KMS-11 (cell line): Measurements from ENCODE around the gene AASDHPPT.

Source experiments
- H2AFZ ChIP-seq: fragments of 200-600 bp; sonication (generic); 2 replicates; pipeline ENCODE4 v1.6.1; 2016; ENCODE audit warnings: antibody characterized with exemption, mixed run types, low read depth
- H3K27ac ChIP-seq: fragments of 200-600 bp; sonication (generic); 2 replicates; pipeline ENCODE4 v1.6.1; 2016; ENCODE audit warnings: mild to moderate bottlenecking, mixed run types
- H3K27me3 ChIP-seq: fragments of 200-600 bp; sonication (generic); 2 replicates; pipeline ENCODE4 v1.6.1; 2017; ENCODE audit warnings: mild to moderate bottlenecking, low read depth, mixed run types, moderate library complexity; ENCODE audit not compliant: insufficient read depth
- H3K36me3 ChIP-seq: fragments of 200-600 bp; sonication (generic); 2 replicates; pipeline ENCODE4 v1.6.1; 2017; ENCODE audit warnings: mild to moderate bottlenecking, mixed run types; ENCODE audit not compliant: insufficient read depth
- H3K4me1 ChIP-seq: fragments of 200-600 bp; sonication (generic); 2 replicates; pipeline ENCODE4 v1.6.1; 2016; ENCODE audit warnings: mild to moderate bottlenecking, low read depth, mixed run types; ENCODE audit not compliant: poor library complexity, severe bottlenecking
- H3K4me2 ChIP-seq: fragments of 200-600 bp; sonication (generic); 2 replicates; pipeline ENCODE4 v1.7.0; 2016; ENCODE audit warnings: mild to moderate bottlenecking, mixed run types
- H3K4me3 ChIP-seq: fragments of 200-600 bp; sonication (generic); IDR thresholded peaks from 2 replicates; pipeline ENCODE4 v1.6.1; 2017; ENCODE audit warnings: low read depth, low read length, mixed read lengths; ENCODE audit not compliant: insufficient read depth
- H3K79me2 ChIP-seq: fragments of 200-600 bp; sonication (generic); 2 replicates; pipeline ENCODE4 v1.6.1; 2016; ENCODE audit warnings: low read depth, mixed run types; ENCODE audit not compliant: insufficient read depth
- H3K9ac ChIP-seq: fragments of 200-600 bp; sonication (generic); 2 replicates; pipeline ENCODE4 v1.6.1; 2016; ENCODE audit warnings: mild to moderate bottlenecking, mixed run types
- H4K20me1 ChIP-seq: fragments of 200-600 bp; sonication (generic); 2 replicates; pipeline ENCODE4 v1.6.1; 2016; ENCODE audit warnings: mild to moderate bottlenecking, mixed run types; ENCODE audit not compliant: insufficient read depth
- CTCF ChIP-seq: fragments of 200-600 bp; sonication (generic); conservative IDR thresholded peaks from 2 replicates; pipeline ENCODE4 v1.6.1; 2017; ENCODE audit warnings: low read depth, mild to moderate bottlenecking, antibody characterized with exemption, low read length, moderate library complexity, mixed read lengths

AASDHPPT gene

GRCh38 chr11:106105986-106106385 lies 28.5 kb downstream of the AASDHPPT start:
- Histone ChIP-seq H3K9ac (no peak overlapping the region), H3K4me3 (no peak overlapping the region), H3K27ac (no peak overlapping the region), H4K20me1 (no peaks in the 10 kb centered on the region), H2AFZ (no peak overlapping the region), H3K36me3 (no peaks in the 10 kb centered on the region), H3K4me1 (no peaks in the 10 kb centered on the region), H3K4me2 (no peak overlapping the region), H3K27me3 (no peaks in the 10 kb centered on the region), H3K79me2 (no peaks in the 10 kb centered on the region)
- TF ChIP-seq CTCF, result no peak

DNA sequence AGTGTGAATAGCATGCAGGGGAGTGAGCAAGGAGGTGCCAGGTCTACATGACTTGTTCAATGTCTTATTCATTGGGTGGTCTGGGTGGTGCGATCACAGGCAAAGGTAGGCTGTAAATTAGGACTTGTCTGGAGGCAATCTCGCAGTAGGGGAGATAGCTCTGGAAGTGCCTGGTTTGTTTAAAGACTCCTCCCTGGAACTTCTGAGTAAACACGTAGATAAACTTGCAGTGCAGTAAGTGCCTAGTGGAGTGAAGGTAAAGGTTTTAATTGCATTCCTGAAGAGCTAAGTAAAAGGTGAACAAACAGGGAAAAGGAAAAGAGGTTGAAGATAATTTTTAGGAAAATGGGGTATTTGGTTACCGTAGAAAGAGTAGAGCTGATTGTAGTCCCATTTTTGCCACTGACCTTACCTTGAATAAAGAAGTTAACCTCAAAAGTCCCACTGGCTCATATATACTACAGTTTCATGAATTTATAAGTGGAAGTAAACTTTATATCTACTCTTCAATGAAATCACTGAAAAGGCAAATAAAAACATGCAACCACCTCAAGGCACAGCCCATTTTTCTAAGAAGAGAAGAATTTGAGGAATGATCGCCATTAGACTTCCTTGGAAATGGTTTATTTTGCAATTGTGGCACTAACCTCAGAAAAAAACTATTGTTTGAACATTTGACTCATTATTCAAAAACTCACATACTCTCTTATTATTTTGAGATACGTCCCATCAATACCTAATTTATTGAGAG lies 44.3 kb downstream of the AASDHPPT start:
- no peaks in the 10 kb centered on the region for H3K4me1 ChIP-seq
- no peaks in the 10 kb centered on the region for H3K79me2 ChIP-seq
- no peak overlapping the region for H3K9ac ChIP-seq
- TF ChIP-seq CTCF, result no peak
- H2AFZ ChIP-seq, result no peak overlapping the region
- H3K27ac ChIP-seq, result no peak overlapping the region
- no peaks in the 10 kb centered on the region for H3K36me3 ChIP-seq
- H3K4me3 ChIP-seq, result no peak overlapping the region
- no peak overlapping the region for H3K4me2 ChIP-seq
- H3K27me3 ChIP-seq, result no peaks in the 10 kb centered on the region
- no peaks in the 10 kb centered on the region for H4K20me1 ChIP-seq

- Histone ChIP-seq H3K79me2 (no peaks in the 10 kb centered on the region), H3K27ac (no peak overlapping the region), H3K4me1 (no peaks in the 10 kb centered on the region), H3K4me3 (no peak overlapping the region), H2AFZ (no peak overlapping the region), H3K9ac (no peak overlapping the region), H4K20me1 (no peaks in the 10 kb centered on the region), H3K4me2 (no peak overlapping the region), H3K27me3 (no peaks in the 10 kb centered on the region), H3K36me3 (no peaks in the 10 kb centered on the region)
- no peak for TF ChIP-seq CTCF
Measured at GRCh38 chr11:106127604-106128003, 50.1 kb downstream of the AASDHPPT start.

DNA sequence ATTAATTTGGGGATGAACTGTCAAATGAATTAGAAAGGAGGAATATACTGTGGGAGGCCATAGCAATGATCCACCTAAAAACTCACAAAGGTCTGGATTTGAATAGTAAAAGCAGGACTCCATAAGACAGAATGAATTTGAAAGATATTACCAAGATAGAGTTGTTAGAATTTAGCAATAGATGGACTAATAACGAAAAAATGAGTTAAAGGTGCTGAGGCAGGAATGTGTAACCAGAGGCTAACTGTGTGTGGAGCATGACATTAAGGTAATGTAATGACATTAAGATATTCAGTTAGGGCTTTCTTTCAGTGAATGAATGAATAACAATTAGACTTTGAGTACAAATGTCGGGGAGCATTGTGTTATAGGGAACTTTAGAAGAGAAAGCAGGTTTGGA lies 51.3 kb downstream of the AASDHPPT start:
- no peak for TF ChIP-seq CTCF
- Histone ChIP-seq H3K79me2 (no peaks in the 10 kb centered on the region), H3K9ac (no peak overlapping the region), H2AFZ (no peak overlapping the region), H3K27me3 (no peaks in the 10 kb centered on the region), H3K4me3 (no peak overlapping the region), H4K20me1 (no peaks in the 10 kb centered on the region), H3K4me2 (no peak overlapping the region), H3K36me3 (no peaks in the 10 kb centered on the region), H3K27ac (no peak overlapping the region), H3K4me1 (no peaks in the 10 kb centered on the region)
